Measurements from ENCODE around the gene NIPAL3.

The NIPAL3 gene

DNA sequence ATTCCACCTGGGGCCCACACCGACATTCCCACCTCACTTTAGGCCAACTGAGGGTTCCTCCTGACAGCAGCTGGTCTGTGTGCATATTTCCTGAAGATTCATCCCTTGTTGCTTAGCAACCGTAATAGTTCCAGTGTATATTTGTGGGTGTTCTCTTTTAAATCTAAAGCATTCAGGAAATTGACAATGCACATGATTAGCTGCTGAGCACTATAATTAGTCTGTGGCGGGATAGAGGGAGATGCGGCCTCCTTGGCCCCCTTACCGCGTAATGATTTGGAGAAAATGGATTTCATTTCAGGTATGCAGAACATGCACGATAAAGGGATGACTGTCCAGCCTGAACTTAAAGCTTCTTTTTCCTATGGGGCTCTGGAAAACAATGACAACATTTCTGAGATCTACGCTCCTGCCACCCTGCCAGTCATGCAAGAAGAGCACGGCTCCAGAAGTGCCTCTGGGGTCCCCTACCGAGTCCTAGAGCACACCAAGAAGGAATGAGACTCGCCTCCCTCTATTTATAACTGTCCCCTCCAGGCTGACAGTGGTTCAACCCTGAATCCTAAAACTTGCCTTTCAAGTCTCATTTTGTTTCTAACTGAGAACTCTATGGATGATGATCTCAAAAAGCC lies 53.2 kb downstream of the NIPAL3 start:
- TF ChIP-seq EGR1 (IDR thresholded peaks at IDR 0.05) (no peak), RAD21 (IDR thresholded peaks at IDR 0.05; ENCODE audit: low read depth) (no peak), CREB1 (IDR thresholded peaks at IDR 0.05; ENCODE audit: low read depth) (no peak), TEAD4 (IDR thresholded peaks at IDR 0.05) (no peak), YY1 (IDR thresholded peaks at IDR 0.05; ENCODE audit: low read depth) (no peak), TAF1 (IDR thresholded peaks at IDR 0.05; ENCODE audit: low read depth) (no peak), ZBTB7A (IDR thresholded peaks at IDR 0.05; ENCODE audit: low read depth) (no peak)
- TF ChIP-seq, protein P1, sequence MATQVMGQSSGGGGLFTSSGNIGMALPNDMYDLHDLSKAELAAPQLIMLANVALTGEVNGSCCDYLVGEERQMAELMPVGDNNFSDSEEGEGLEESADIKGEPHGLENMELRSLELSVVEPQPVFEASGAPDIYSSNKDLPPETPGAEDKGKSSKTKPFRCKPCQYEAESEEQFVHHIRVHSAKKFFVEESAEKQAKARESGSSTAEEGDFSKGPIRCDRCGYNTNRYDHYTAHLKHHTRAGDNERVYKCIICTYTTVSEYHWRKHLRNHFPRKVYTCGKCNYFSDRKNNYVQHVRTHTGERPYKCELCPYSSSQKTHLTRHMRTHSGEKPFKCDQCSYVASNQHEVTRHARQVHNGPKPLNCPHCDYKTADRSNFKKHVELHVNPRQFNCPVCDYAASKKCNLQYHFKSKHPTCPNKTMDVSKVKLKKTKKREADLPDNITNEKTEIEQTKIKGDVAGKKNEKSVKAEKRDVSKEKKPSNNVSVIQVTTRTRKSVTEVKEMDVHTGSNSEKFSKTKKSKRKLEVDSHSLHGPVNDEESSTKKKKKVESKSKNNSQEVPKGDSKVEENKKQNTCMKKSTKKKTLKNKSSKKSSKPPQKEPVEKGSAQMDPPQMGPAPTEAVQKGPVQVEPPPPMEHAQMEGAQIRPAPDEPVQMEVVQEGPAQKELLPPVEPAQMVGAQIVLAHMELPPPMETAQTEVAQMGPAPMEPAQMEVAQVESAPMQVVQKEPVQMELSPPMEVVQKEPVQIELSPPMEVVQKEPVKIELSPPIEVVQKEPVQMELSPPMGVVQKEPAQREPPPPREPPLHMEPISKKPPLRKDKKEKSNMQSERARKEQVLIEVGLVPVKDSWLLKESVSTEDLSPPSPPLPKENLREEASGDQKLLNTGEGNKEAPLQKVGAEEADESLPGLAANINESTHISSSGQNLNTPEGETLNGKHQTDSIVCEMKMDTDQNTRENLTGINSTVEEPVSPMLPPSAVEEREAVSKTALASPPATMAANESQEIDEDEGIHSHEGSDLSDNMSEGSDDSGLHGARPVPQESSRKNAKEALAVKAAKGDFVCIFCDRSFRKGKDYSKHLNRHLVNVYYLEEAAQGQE (IDR thresholded peaks at IDR 0.05; ENCODE audit: low read depth) = no peak
- TF ChIP-seq, protein P2, sequence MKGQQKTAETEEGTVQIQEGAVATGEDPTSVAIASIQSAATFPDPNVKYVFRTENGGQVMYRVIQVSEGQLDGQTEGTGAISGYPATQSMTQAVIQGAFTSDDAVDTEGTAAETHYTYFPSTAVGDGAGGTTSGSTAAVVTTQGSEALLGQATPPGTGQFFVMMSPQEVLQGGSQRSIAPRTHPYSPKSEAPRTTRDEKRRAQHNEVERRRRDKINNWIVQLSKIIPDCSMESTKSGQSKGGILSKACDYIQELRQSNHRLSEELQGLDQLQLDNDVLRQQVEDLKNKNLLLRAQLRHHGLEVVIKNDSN (IDR thresholded peaks at IDR 0.05) = no peak

DNA sequence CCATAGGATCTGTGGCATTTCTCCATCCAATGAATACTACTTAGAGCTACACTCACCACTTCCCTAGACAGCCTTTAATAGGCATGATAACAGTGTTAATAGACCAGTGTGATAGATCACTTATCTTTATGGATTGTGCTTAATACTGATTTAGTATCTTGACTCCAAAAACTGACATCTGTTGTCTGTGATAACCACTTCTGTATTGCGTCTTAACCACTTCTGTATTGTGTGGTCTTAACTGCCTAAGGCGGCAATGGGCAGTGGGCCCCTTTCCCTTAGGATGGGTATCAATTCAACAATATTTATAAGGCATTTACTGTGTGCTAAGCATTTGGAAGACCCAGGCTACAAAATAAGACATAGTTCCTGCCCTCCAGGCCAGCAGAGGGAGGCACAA lies 55.0 kb downstream of the NIPAL3 start:
- no peak for TF ChIP-seq EGR1 (IDR thresholded peaks at IDR 0.05)
- no peak for TF ChIP-seq CREB1 (IDR thresholded peaks at IDR 0.05; ENCODE audit: low read depth)
- TF ChIP-seq RAD21 (IDR thresholded peaks at IDR 0.05; ENCODE audit: low read depth) = no peak
- TF ChIP-seq, protein P3, sequence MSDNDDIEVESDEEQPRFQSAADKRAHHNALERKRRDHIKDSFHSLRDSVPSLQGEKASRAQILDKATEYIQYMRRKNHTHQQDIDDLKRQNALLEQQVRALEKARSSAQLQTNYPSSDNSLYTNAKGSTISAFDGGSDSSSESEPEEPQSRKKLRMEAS (IDR thresholded peaks at IDR 0.05) = no peak
- TF ChIP-seq NFIC (IDR thresholded peaks at IDR 0.05) = no peak
- TF ChIP-seq TEAD4 (IDR thresholded peaks at IDR 0.05) = no peak
- TF ChIP-seq, protein P1 (IDR thresholded peaks at IDR 0.05; ENCODE audit: low read depth) = no peak
- TF ChIP-seq FOXM1 (IDR thresholded peaks at IDR 0.05; ENCODE audit: borderline replicate concordance, low read depth) = no peak
- TF ChIP-seq ZBTB7A (IDR thresholded peaks at IDR 0.05; ENCODE audit: low read depth) = no peak
- TF ChIP-seq CEBPB (IDR thresholded peaks at IDR 0.05) = no peak
- TF ChIP-seq TCF12 (IDR thresholded peaks at IDR 0.05; ENCODE audit: low read depth) = no peak
- TF ChIP-seq, protein P2 (IDR thresholded peaks at IDR 0.05) = no peak
- no peak for TF ChIP-seq TAF1 (IDR thresholded peaks at IDR 0.05; ENCODE audit: low read depth)
- no peak for TF ChIP-seq EP300 (IDR thresholded peaks at IDR 0.05; ENCODE audit: borderline replicate concordance)
- TF ChIP-seq YY1 (IDR thresholded peaks at IDR 0.05; ENCODE audit: low read depth) = no peak

DNA sequence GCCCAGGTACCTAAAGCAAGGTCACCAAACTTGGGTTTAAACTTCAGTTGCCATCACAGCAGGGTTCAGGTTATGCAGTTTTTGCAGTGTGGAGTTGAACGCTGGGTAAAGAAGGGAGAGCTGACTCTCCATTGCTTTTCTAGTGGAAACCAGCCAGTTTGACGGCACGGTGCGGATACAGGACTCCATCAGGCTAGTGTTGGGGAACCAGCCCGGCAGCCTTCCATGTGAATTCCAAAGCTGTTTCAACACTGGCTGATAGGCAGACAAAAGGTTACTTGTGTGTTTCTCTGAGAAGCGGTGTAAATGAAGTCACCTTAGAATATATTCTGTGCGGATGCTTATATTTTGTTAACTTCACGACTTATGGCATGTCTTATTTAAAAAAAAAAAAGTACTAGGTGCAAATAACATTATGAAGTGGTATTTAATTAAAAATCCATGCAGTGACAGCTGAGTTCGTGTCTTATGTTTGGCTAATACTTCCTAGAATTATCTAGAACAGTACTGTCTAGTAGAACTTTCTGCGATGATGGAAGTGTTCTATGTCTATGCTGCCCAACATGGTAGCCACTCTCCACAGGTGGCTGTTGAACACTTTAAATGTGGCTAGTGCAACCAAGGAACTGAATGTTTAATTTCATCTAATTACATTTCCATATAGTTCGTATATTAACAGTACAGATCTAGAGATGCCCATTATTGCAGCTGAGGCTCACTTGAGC lies 57.1 kb downstream of the NIPAL3 start:
- TF ChIP-seq TCF12 (IDR thresholded peaks at IDR 0.05; ENCODE audit: low read depth) = no peak
- TF ChIP-seq, protein P1 (IDR thresholded peaks at IDR 0.05; ENCODE audit: low read depth) = no peak
- TF ChIP-seq TEAD4 (IDR thresholded peaks at IDR 0.05) = no peak
- no peak for TF ChIP-seq ZBTB7A (IDR thresholded peaks at IDR 0.05; ENCODE audit: low read depth)
- TF ChIP-seq TAF1 (IDR thresholded peaks at IDR 0.05; ENCODE audit: low read depth) = no peak
- TF ChIP-seq CREB1 (IDR thresholded peaks at IDR 0.05; ENCODE audit: low read depth) = no peak
- no peak for TF ChIP-seq EP300 (IDR thresholded peaks at IDR 0.05; ENCODE audit: borderline replicate concordance)
- no peak for TF ChIP-seq RAD21 (IDR thresholded peaks at IDR 0.05; ENCODE audit: low read depth)
- TF ChIP-seq, protein P2 (IDR thresholded peaks at IDR 0.05) = no peak
- TF ChIP-seq CEBPB (IDR thresholded peaks at IDR 0.05) = no peak
- TF ChIP-seq EGR1 (IDR thresholded peaks at IDR 0.05) = no peak
- TF ChIP-seq, protein P3 (IDR thresholded peaks at IDR 0.05) = no peak

Measured in Ishikawa (cell line).